IMR-90 (cell line): Measurements from ENCODE around the gene NEUROD2. TPM values are rescaled to one million over a fixed set of nuclear protein-coding genes. Genes with fewer than 3 reads are reported as not detected.

Experiments used
- ATAC-seq: fragments of 200-7000 bp; cut with Tn5 transposase; 2 replicates; pipeline ENCODE4 v1.9.1; 2020; ENCODE audit warnings: low read depth, mild to moderate bottlenecking, moderate library complexity
- BruUV-seq: library from RNA; stranded (reverse); fragments of 400-500 nt; replicated peaks from 2 replicates; lab custom pipeline; 2021; lab: Mats Ljungman, UMichigan
- CTCF ChIA-PET: fragments of 300-600 bp; formaldehyde crosslinking; extraction: SDS; loops from one replicate; lab custom pipeline; 2021; ENCODE audit warnings: antibody characterized with exemption; lab: Yijun Ruan, JAX
- POLR2A ChIA-PET: fragments of 300-600 bp; sonication (Branson Sonifier 250); formaldehyde crosslinking; loops from one replicate; lab custom pipeline; 2022; ENCODE audit warnings: antibody characterized with exemption; ENCODE audit not compliant: unreplicated experiment; lab: Charles Lee
- DNase-seq: peaks from one replicate; pipeline ENCODE4 v3.0.0; 2013
- H2AFZ ChIP-seq: replicated peaks from 2 replicates; pipeline ENCODE3; 2013; ENCODE audit warnings: low read length, mild to moderate bottlenecking; ENCODE audit not compliant: poor library complexity
- H2AK5ac ChIP-seq: 2 replicates; pipeline ENCODE4 v1.6.1; 2013; ENCODE audit warnings: low read depth, low read length, inconsistent platforms
- H2AK9ac ChIP-seq: replicated peaks from 2 replicates; pipeline ENCODE3; 2013; ENCODE audit warnings: mild to moderate bottlenecking, low read depth, low read length, moderate library complexity; ENCODE audit not compliant: poor library complexity
- H2BK120ac ChIP-seq: 2 replicates; pipeline ENCODE4 v1.6.1; 2013; ENCODE audit warnings: low read depth, low read length, inconsistent platforms
- H2BK15ac ChIP-seq: 3 replicates; pipeline ENCODE4 v1.6.1; 2013; ENCODE audit warnings: low read depth, low read length, inconsistent platforms
- H2BK20ac ChIP-seq: 2 replicates; pipeline ENCODE4 v1.6.1; 2013; ENCODE audit warnings: low read depth, mild to moderate bottlenecking, inconsistent platforms, low read length, moderate library complexity
- H2BK5ac ChIP-seq: 2 replicates; pipeline ENCODE4 v1.6.1; 2013; ENCODE audit warnings: mild to moderate bottlenecking, low read depth, low read length, inconsistent platforms; ENCODE audit not compliant: poor library complexity, severe bottlenecking
- H3K14ac ChIP-seq: replicated peaks from 2 replicates; pipeline ENCODE4 v1.6.1; 2013; ENCODE audit warnings: low read depth, low read length, inconsistent platforms
- H3K18ac ChIP-seq: 2 replicates; pipeline ENCODE4 v1.6.1; 2013; ENCODE audit warnings: low read depth, low read length, control low read depth
- H3K23ac ChIP-seq: 2 replicates; pipeline ENCODE4 v1.6.1; 2013; ENCODE audit warnings: low read depth, low read length, inconsistent platforms
- H3K27ac ChIP-seq: 2 replicates; pipeline ENCODE4 v1.5.1; 2013; ENCODE audit warnings: mild to moderate bottlenecking, control low read depth, low read length; ENCODE audit not compliant: insufficient read depth
- H3K27me3 ChIP-seq: 2 replicates; pipeline ENCODE4 v1.6.1; 2013; ENCODE audit warnings: low read length; ENCODE audit not compliant: control insufficient read depth, insufficient read depth
- H3K36me3 ChIP-seq: 2 replicates; pipeline ENCODE4 v1.6.1; 2013; ENCODE audit warnings: low read length, mixed read lengths; ENCODE audit not compliant: control insufficient read depth, insufficient read depth
- H3K4ac ChIP-seq: 2 replicates; pipeline ENCODE4 v1.6.1; 2013; ENCODE audit warnings: low read depth, low read length, inconsistent platforms
- H3K4me1 ChIP-seq: 2 replicates; pipeline ENCODE4 v1.6.1; 2013; ENCODE audit warnings: low read length, mixed read lengths; ENCODE audit not compliant: control insufficient read depth, insufficient read depth
- H3K4me2 ChIP-seq: 2 replicates; pipeline ENCODE4 v1.6.1; 2013; ENCODE audit warnings: low read depth, mild to moderate bottlenecking, control low read depth, low read length, moderate library complexity
- H3K4me3 ChIP-seq: 2 replicates; pipeline ENCODE4 v1.5.1; 2013; ENCODE audit warnings: low read depth, mild to moderate bottlenecking, control low read depth, low read length, moderate library complexity; ENCODE audit not compliant: insufficient read depth
- H3K56ac ChIP-seq: 2 replicates; pipeline ENCODE4 v1.6.1; 2013; ENCODE audit warnings: low read length, inconsistent platforms; ENCODE audit not compliant: insufficient read depth; ENCODE audit errors: extremely low read depth
- H3K79me1 ChIP-seq, 2 experiments: 2 replicates each; pipeline ENCODE4 v1.6.1; 2013; ENCODE audit warnings: low read length in 2 of 2, inconsistent platforms in 1 of 2, low read depth in 1 of 2
- H3K9ac ChIP-seq: 2 replicates; pipeline ENCODE4 v1.6.1; 2013; ENCODE audit warnings: low read depth, low read length, control low read depth
- H3K9me1 ChIP-seq: 2 replicates; pipeline ENCODE4 v1.6.1; 2013; ENCODE audit warnings: low read length, inconsistent platforms; ENCODE audit not compliant: insufficient read depth
- H3K9me3 ChIP-seq: 2 replicates; pipeline ENCODE4 v1.6.1; 2013; ENCODE audit warnings: low read length; ENCODE audit not compliant: control insufficient read depth, insufficient read depth
- H4K20me1 ChIP-seq: 2 replicates; pipeline ENCODE4 v1.6.1; 2013; ENCODE audit warnings: low read length, inconsistent platforms; ENCODE audit not compliant: insufficient read depth
- H4K5ac ChIP-seq: 2 replicates; pipeline ENCODE4 v1.6.1; 2013; ENCODE audit warnings: mild to moderate bottlenecking, low read depth, low read length, control low read depth
- H4K8ac ChIP-seq, 2 experiments: 2 replicates each; pipeline ENCODE4 v1.6.1; 2013; ENCODE audit warnings: low read depth in 2 of 2, low read length in 2 of 2, control low read depth in 1 of 2, inconsistent platforms in 1 of 2
- H4K91ac ChIP-seq: 2 replicates; pipeline ENCODE4 v1.6.1; 2013; ENCODE audit warnings: low read depth, low read length, inconsistent platforms; ENCODE audit not compliant: insufficient read depth
- BHLHE40 ChIP-seq: fragments of 150-350 bp; IDR thresholded peaks from 2 replicates; pipeline ENCODE4 v1.6.1; 2016; ENCODE audit warnings: mild to moderate bottlenecking, low read depth, low read length
- CEBPB ChIP-seq: IDR thresholded peaks from 2 replicates; pipeline ENCODE4 v1.6.1; 2012; ENCODE audit warnings: low read depth, low read length, improper control_type of control experiment
- CHD1 ChIP-seq: IDR thresholded peaks from 2 replicates; pipeline ENCODE4 v1.6.1; 2012; ENCODE audit warnings: low read depth, low read length, improper control_type of control experiment
- FOS ChIP-seq: fragments of 150-350 bp; IDR thresholded peaks from 2 replicates; pipeline ENCODE4 v1.6.1; 2016; ENCODE audit warnings: low read depth, low read length
- MAFK ChIP-seq: IDR thresholded peaks from 2 replicates; pipeline ENCODE4 v1.6.1; 2012; ENCODE audit warnings: low read depth, low read length, improper control_type of control experiment
- POLR2A ChIP-seq: IDR thresholded peaks from 2 replicates; pipeline ENCODE4 v1.6.1; 2012; ENCODE audit warnings: mild to moderate bottlenecking, low read depth, low read length
- RAD21 ChIP-seq: IDR thresholded peaks from 2 replicates; pipeline ENCODE4 v1.6.1; 2012; ENCODE audit warnings: low read length, improper control_type of control experiment
- RCOR1 ChIP-seq: IDR thresholded peaks from 2 replicates; pipeline ENCODE4 v1.6.1; 2012; ENCODE audit warnings: mild to moderate bottlenecking, low read length, improper control_type of control experiment; ENCODE audit not compliant: insufficient replicate concordance
- RFX5 ChIP-seq: IDR thresholded peaks from 2 replicates; pipeline ENCODE4 v1.8.0; 2012; ENCODE audit warnings: low read depth, mild to moderate bottlenecking, low read length, moderate library complexity
- WGBS, 2 experiments: methylation state at CpG; one replicate each; pipeline versions ENCODE4 v1.1.5 to v1.1.7; 2013; ENCODE audit warnings: missing lambda C conversion rate in 2 of 2; ENCODE audit not compliant: insufficient read length in 1 of 2; ENCODE audit errors: extremely low coverage in 2 of 2; 5-methylcytosine and 5-hydroxymethylcytosine counted together
- dilution Hi-C: fragments of 300-500 bp; cut with HindIII; formaldehyde crosslinking; loops from one replicate; pipeline ENCODE4 v1.14.3; 2018; ENCODE audit warnings: low sequenced_read_pairs; ENCODE audit not compliant: unreplicated experiment
- in situ Hi-C: fragments of 300-500 bp; cut with MboI; formaldehyde crosslinking; loops from 3 replicates; pipeline ENCODE4 v1.14.3; 2019; ENCODE audit warnings: low sequenced_read_pairs, inconsistent platforms, mixed read lengths
- intact Hi-C: fragments of 100-400 bp; cut with micrococcal nuclease; formaldehyde crosslinking; loops from 2 replicates; pipeline ENCODE4 v1.10.0; 2022
- polyA plus RNA-seq, 3 experiments: library from polyadenylated mRNA; depleted of rRNA; stranded (reverse); fragments of >200 nt; gene quantifications; 2 replicates each; pipeline ENCODE4 v1.2.3, GENCODE V29; 2012; ENCODE audit warnings: low replicate concordance in 1 of 3
- total RNA-seq: library from RNA; depleted of rRNA; stranded (reverse); fragments of >200 nt; gene quantifications from 2 replicates; pipeline ENCODE4 v1.2.3, GENCODE V29; 2012
- TF ChIP-seq, protein P1 (sequence below): fragments of 150-350 bp; IDR thresholded peaks from 2 replicates; pipeline ENCODE4 v1.6.1; 2017; ENCODE audit warnings: mild to moderate bottlenecking, antibody characterized with exemption, low read length, low read depth
- TF ChIP-seq, protein P2 (sequence below): fragments of 150-350 bp; IDR thresholded peaks from 2 replicates; pipeline ENCODE4 v1.6.1; 2016; ENCODE audit warnings: low read depth, mild to moderate bottlenecking, low read length, moderate library complexity, borderline replicate concordance
- TF ChIP-seq, protein P3 (sequence below): conservative IDR thresholded peaks from 2 replicates; pipeline ENCODE4 v1.5.1; 2012; ENCODE audit warnings: mild to moderate bottlenecking, low read depth, low read length, improper control_type of control experiment

The NEUROD2 gene
- total and polyA plus RNA-seq, 2 of the 4 experiments (the other 2 are of a cell fraction), result not detected

DNA sequence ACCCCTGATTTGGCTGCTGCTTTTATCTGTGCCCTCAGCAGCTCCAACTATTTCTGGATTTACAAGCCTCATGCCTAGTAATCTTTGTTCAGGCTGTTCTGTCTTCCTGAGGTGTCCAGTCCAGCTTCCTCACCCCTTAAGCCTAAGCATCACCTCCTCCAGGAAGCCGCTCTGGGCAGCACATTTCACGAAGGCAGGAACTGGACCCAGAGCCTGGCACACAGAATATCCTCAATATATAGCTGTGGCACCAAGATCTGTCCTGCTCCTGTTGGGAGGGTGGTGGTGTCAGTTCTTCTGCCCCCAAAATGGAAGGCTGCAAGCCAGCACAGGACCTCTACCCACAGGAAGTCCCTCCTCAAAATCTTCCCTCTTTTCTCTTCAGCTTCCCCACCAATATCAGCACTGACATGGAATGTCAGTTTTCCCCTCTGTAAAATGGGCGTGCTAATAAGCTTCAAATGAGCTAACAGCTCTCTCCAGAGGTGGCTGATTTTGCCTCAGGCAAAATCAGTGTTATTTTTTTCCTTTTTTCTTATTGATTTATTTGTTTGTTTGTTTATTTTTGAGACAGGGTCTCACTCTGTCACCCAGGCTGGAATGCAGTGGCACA, 6.9 kb upstream of the NEUROD2 start:
- dilution Hi-C loops, result no loop called here
- Histone ChIP-seq H4K20me1 (no peaks in the 10 kb centered on the region), H2BK20ac (no peak overlapping the region), H2BK5ac (no peak overlapping the region), H3K18ac (no peak overlapping the region), H3K4me1 (no peaks in the 10 kb centered on the region), H3K14ac (no peak overlapping the region), H2BK120ac (no peak overlapping the region), H2AK5ac (no peak overlapping the region), H3K4me3 (no peak overlapping the region), H4K5ac (no peak overlapping the region), H3K4ac (no peak overlapping the region), H3K4me2 (no peak overlapping the region), H2AFZ (no peak overlapping the region), H3K79me1 (no peaks in the 10 kb centered on the region), H3K36me3 (no peaks in the 10 kb centered on the region), H3K56ac (no peak overlapping the region), H4K8ac (no peak overlapping the region), H2BK15ac (no peak overlapping the region), H2AK9ac (no peak overlapping the region), H3K9me1 (no peaks in the 10 kb centered on the region), H3K27ac (no peak overlapping the region), H3K9ac (no peak overlapping the region), H3K9me3 (no peaks in the 10 kb centered on the region), H4K91ac (no peak overlapping the region), H3K23ac (no peak overlapping the region), H3K27me3 (peaks cover 64% of the 10 kb centered on the region)
- no CpG with 5 or more reads among the region's 3 CpGs for WGBS, 2 experiments
- no TSS peak for BruUV-seq
- DNase-seq (no peak), ATAC-seq (no peak)
- in situ Hi-C loops, result no loop called here
- ChIA-PET POLR2A (interaction anchor here (0.7 kb wide), 1 partner anchor 14 kb away, joined by 8 read pairs; no protein-coding TSS in a partner anchor), CTCF (interaction anchor here (1.4 kb wide), 1 partner anchor 9 kb away, joined by 4 read pairs; no protein-coding TSS in a partner anchor)
- TF ChIP-seq CEBPB (no peak), RFX5 (no peak), POLR2A (no peak), MAFK (no peak), RCOR1 (no peak), RAD21 (no peak), CHD1 (no peak), BHLHE40 (no peak), FOS (no peak)
- TF ChIP-seq, protein P1, sequence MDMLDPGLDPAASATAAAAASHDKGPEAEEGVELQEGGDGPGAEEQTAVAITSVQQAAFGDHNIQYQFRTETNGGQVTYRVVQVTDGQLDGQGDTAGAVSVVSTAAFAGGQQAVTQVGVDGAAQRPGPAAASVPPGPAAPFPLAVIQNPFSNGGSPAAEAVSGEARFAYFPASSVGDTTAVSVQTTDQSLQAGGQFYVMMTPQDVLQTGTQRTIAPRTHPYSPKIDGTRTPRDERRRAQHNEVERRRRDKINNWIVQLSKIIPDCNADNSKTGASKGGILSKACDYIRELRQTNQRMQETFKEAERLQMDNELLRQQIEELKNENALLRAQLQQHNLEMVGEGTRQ, result no peak
- TF ChIP-seq, protein P2, sequence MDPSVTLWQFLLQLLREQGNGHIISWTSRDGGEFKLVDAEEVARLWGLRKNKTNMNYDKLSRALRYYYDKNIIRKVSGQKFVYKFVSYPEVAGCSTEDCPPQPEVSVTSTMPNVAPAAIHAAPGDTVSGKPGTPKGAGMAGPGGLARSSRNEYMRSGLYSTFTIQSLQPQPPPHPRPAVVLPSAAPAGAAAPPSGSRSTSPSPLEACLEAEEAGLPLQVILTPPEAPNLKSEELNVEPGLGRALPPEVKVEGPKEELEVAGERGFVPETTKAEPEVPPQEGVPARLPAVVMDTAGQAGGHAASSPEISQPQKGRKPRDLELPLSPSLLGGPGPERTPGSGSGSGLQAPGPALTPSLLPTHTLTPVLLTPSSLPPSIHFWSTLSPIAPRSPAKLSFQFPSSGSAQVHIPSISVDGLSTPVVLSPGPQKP, result no peak
- TF ChIP-seq, protein P3, sequence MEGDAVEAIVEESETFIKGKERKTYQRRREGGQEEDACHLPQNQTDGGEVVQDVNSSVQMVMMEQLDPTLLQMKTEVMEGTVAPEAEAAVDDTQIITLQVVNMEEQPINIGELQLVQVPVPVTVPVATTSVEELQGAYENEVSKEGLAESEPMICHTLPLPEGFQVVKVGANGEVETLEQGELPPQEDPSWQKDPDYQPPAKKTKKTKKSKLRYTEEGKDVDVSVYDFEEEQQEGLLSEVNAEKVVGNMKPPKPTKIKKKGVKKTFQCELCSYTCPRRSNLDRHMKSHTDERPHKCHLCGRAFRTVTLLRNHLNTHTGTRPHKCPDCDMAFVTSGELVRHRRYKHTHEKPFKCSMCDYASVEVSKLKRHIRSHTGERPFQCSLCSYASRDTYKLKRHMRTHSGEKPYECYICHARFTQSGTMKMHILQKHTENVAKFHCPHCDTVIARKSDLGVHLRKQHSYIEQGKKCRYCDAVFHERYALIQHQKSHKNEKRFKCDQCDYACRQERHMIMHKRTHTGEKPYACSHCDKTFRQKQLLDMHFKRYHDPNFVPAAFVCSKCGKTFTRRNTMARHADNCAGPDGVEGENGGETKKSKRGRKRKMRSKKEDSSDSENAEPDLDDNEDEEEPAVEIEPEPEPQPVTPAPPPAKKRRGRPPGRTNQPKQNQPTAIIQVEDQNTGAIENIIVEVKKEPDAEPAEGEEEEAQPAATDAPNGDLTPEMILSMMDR, result no peak
- intact Hi-C loops, result no loop called here
